Activated B cell treated with CpG ODN at 0.5 μM for 24 hours (primary cell): Measurements from ENCODE around the gene TUBA1B. TPM values are rescaled to one million over a fixed set of nuclear protein-coding genes. Genes with fewer than 3 reads are reported as not detected.

Experiments used
- ATAC-seq: fragments of 200-7000 bp; cut with Tn5 transposase; one replicate; pipeline ENCODE4 v1.10.0; 2021; ENCODE audit warnings: low read depth, mild to moderate bottlenecking, moderate library complexity
- CTCF ChIA-PET: fragments of 350-600 bp; sonication (Branson Sonifier 250); formaldehyde crosslinking; loops from one replicate; lab custom pipeline; 2021; ENCODE audit warnings: antibody characterized with exemption; lab: Charles Lee
- POLR2A ChIA-PET: fragments of 350-600 bp; sonication (Branson Sonifier 250); formaldehyde crosslinking; loops from one replicate; lab custom pipeline; 2021; ENCODE audit warnings: antibody characterized with exemption; lab: Charles Lee
- DNase-seq: peaks from one replicate; pipeline ENCODE4 v3.0.0; 2022
- H3K27ac Mint-ChIP-seq: one replicate; pipeline ENCODE4 v1.8.0; 2020; ENCODE audit warnings: mixed read lengths
- H3K27me3 Mint-ChIP-seq: one replicate; pipeline ENCODE4 v1.8.0; 2021; ENCODE audit warnings: mixed read lengths
- H3K36me3 Mint-ChIP-seq: one replicate; pipeline ENCODE4 v1.8.0; 2021; ENCODE audit warnings: low read depth, mixed read lengths
- H3K4me1 Mint-ChIP-seq: one replicate; pipeline ENCODE4 v1.8.0; 2021; ENCODE audit warnings: mixed read lengths
- H3K4me3 Mint-ChIP-seq: one replicate; pipeline ENCODE4 v1.8.0; 2020; ENCODE audit warnings: mild to moderate bottlenecking, mixed read lengths
- H3K9me3 Mint-ChIP-seq: one replicate; pipeline ENCODE4 v1.8.0; 2020; ENCODE audit warnings: mixed read lengths
- CTCF ChIP-seq: fragments of 200-600 bp; IDR thresholded peaks from one replicate; pipeline ENCODE4 v1.8.0; 2022; ENCODE audit warnings: antibody characterized with exemption, mild to moderate bottlenecking
- intact Hi-C: fragments of 100-400 bp; cut with micrococcal nuclease; formaldehyde crosslinking; loops from one replicate; pipeline ENCODE4 v1.15.1; 2024
- total RNA-seq: library from RNA; stranded (reverse); gene quantifications from 2 replicates; pipeline ENCODE4 v1.2.3, GENCODE V29; 2022

TUBA1B gene
- total RNA-seq, 1 donor from 2014 or later, result 916 TPM

GRCh38 chr12:49097381-49097780, 33.8 kb downstream of the TUBA1B start:
- CTCF ChIA-PET, result interaction anchor here (0.7 to 4.7 kb wide), 8 partner anchors 10 to 245 kb away, joined by 4 to 55 read pairs (median 6); partner anchors contain the start of genes DDX23, FKBP11 and LMBR1L
- H3K36me3 Mint-ChIP-seq, result peaks cover 46% of the 10 kb centered on the region
- H3K4me3 Mint-ChIP-seq, result no peak overlapping the region
- TF ChIP-seq CTCF, result no peak
- ATAC-seq, result no peak
- POLR2A ChIA-PET, result interaction anchor here (1.3 to 2.0 kb wide), 5 partner anchors 10 to 91 kb away, joined by 3 to 14 read pairs (median 4); partner anchors contain the start of genes TUBA1A and TUBA1B
- DNase-seq, result no peak
- peaks cover 23% of the 10 kb centered on the region for H3K27me3 Mint-ChIP-seq
- intact Hi-C loops, result no loop called here
- no peaks in the 10 kb centered on the region for H3K9me3 Mint-ChIP-seq
- H3K27ac Mint-ChIP-seq, result no peak overlapping the region
- H3K4me1 Mint-ChIP-seq, result peaks cover 20% of the 10 kb centered on the region

GRCh38 chr12:49094975-49095365, 36.2 kb downstream of the TUBA1B start:
- Mint-ChIP-seq H3K4me1 (peaks cover 42% of the 10 kb centered on the region), H3K27me3 (peaks cover 44% of the 10 kb centered on the region), H3K4me3 (peak overlapping the region; percentile 54), H3K27ac (no peak overlapping the region), H3K36me3 (peaks cover 24% of the 10 kb centered on the region), H3K9me3 (no peaks in the 10 kb centered on the region)
- CTCF ChIA-PET, result interaction anchor here (1.4 to 6.5 kb wide), 4 partner anchors 12 to 98 kb away, joined by 3 to 79 read pairs (median 18); partner anchors contain the start of gene RHEBL1
- intact Hi-C loops, result loop anchor here (5.0 kb wide), 1 partner anchor 113 kb away; no protein-coding TSS in a partner anchor
- ATAC-seq (no peak), DNase-seq (no peak)
- TF ChIP-seq CTCF, result no peak
- POLR2A ChIA-PET, result interaction anchor here (0.8 to 2.0 kb wide), 4 partner anchors 15 to 105 kb away, joined by 3 to 6 read pairs (median 4); no protein-coding TSS in a partner anchor

GRCh38 chr12:49094160-49094974, 36.8 kb downstream of the TUBA1B start, which contains the start of gene DHH:
Gene DHH (minus strand): TSS chr12:49094801. CDS start chr12:49094512, 289 bp downstream.
- DNase-seq (no peak), ATAC-seq (no peak)
- intact Hi-C loops, result loop anchor here (5.0 kb wide), 1 partner anchor 112 kb away; no protein-coding TSS in a partner anchor
- peaks cover 19% of the 10 kb centered on the region for H3K36me3 Mint-ChIP-seq
- H3K27ac Mint-ChIP-seq, result no peak within 1 kb of the TSS
- H3K9me3 Mint-ChIP-seq, result no peaks in the 10 kb centered on the region
- peaks cover 48% of the 10 kb centered on the region for H3K27me3 Mint-ChIP-seq
- TF ChIP-seq CTCF, result no peak
- H3K4me1 Mint-ChIP-seq, result peaks cover 46% of the 10 kb centered on the region
- CTCF ChIA-PET, result interaction anchor here (1.4 to 6.5 kb wide), 4 partner anchors 13 to 97 kb away, joined by 3 to 79 read pairs (median 18); partner anchors contain the start of gene RHEBL1
- POLR2A ChIA-PET, result interaction anchor here (0.5 to 2.0 kb wide), 7 partner anchors 10 to 141 kb away, joined by 3 to 6 read pairs (median 4); no protein-coding TSS in a partner anchor
- H3K4me3 Mint-ChIP-seq, result peak within 1 kb of the TSS; percentile 54

GRCh38 chr12:49093792-49094159, 37.4 kb downstream of the TUBA1B start:
- Mint-ChIP-seq H3K9me3 (no peaks in the 10 kb centered on the region), H3K4me3 (no peak overlapping the region), H3K4me1 (peaks cover 50% of the 10 kb centered on the region), H3K27me3 (peaks cover 48% of the 10 kb centered on the region), H3K36me3 (peaks cover 19% of the 10 kb centered on the region), H3K27ac (no peak overlapping the region)
- intact Hi-C loops, result loop anchor here (5.0 kb wide), 1 partner anchor 111 kb away; no protein-coding TSS in a partner anchor
- no peak for ATAC-seq
- ChIA-PET CTCF (interaction anchor here (1.4 to 6.5 kb wide), 5 partner anchors 13 to 142 kb away, joined by 3 to 79 read pairs (median 16); partner anchors contain the start of gene RHEBL1), POLR2A (interaction anchor here (0.5 to 2.0 kb wide), 5 partner anchors 11 to 142 kb away, joined by 3 to 6 read pairs (median 4); no protein-coding TSS in a partner anchor)
- TF ChIP-seq CTCF, result no peak
- no peak for DNase-seq
